ENCODE data around the gene HOMER2.

HOMER2 gene

DNA sequence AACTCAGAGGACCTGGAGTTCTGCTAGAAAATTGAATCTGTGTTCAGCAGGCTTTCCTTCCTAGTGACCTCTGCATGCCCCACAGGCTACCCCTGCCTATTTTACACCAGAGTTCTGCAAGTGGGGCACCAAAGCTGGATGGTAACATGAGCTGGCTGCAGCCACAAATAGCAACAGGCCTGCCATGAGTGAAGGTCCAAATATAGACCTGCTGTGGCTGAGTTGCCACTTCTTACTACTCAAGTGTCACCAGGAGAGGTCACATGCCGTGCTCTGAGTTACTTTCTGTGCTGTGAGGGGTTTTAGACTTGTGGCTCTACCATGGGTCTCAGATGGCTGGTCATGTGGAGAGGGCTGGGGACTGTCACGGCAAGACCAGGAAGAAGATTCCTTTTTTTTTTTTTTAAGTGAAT lies 146.5 kb downstream of the HOMER2 start, which contains the start of gene FSD2:
TSS of gene FSD2 (minus strand) at position 76 of the 413 bp plus-strand sequence. CDS start 18,679 bp downstream, outside the sequence.
- H3K4me3 ChIP-seq (ENCODE audit: low read length), result no peak within 1 kb of the TSS
- TF ChIP-seq, protein P1, sequence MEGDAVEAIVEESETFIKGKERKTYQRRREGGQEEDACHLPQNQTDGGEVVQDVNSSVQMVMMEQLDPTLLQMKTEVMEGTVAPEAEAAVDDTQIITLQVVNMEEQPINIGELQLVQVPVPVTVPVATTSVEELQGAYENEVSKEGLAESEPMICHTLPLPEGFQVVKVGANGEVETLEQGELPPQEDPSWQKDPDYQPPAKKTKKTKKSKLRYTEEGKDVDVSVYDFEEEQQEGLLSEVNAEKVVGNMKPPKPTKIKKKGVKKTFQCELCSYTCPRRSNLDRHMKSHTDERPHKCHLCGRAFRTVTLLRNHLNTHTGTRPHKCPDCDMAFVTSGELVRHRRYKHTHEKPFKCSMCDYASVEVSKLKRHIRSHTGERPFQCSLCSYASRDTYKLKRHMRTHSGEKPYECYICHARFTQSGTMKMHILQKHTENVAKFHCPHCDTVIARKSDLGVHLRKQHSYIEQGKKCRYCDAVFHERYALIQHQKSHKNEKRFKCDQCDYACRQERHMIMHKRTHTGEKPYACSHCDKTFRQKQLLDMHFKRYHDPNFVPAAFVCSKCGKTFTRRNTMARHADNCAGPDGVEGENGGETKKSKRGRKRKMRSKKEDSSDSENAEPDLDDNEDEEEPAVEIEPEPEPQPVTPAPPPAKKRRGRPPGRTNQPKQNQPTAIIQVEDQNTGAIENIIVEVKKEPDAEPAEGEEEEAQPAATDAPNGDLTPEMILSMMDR (IDR thresholded peaks at IDR 0.05; ENCODE audit: insufficient read depth, low read depth, low read length, missing control alignments), result no peak
- DNase-seq (ENCODE audit: low read depth), result no peak

GRCh38 chr15:82804575-82804949 lies 148.0 kb downstream of the HOMER2 start:
- DNase-seq (ENCODE audit: low read depth), result peak; percentile 80
- no peak overlapping the region for H3K4me3 ChIP-seq (ENCODE audit: low read length)
- TF ChIP-seq, protein P1 (IDR thresholded peaks at IDR 0.05; ENCODE audit: insufficient read depth, low read depth, low read length, missing control alignments), result no peak

DNA sequence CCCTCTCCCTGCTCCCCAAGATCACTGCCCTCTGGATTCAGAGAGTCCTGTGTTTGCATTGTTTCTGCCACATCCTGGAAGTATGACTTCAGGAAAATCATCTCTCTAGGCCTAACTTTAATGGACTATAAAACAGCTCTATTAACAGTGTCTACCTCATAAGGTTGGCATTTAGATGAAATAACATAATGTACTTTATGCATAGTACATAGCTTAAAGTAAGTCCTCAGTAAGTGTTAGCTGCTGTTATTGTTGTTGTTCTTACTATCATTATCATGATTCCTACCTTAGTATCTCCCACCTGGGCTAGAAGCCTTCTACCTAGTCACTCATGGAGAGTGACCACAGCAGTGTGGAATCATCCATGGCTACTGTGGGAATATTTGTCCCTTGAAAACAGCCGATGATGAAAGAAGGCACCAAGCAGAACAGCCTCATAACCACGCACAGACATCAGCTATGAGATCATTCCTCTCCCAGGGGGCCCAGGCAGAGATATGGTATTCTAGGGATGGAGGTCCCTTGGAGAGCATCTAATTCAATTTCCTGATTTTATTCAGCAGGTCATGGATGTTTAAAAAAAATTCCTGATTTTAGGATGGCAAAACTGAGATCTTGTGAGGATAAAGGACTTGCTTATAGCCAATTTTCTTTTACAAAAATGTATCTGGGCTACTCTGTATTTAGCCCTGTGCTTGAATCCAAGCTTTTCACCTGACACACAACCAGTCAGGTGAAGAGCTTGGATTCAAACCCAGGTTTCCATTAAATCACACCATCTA lies 148.5 kb downstream of the HOMER2 start:
- peak; percentile 17 for DNase-seq (ENCODE audit: low read depth)
- TF ChIP-seq, protein P1 (IDR thresholded peaks at IDR 0.05; ENCODE audit: insufficient read depth, low read depth, low read length, missing control alignments), result no peak
- H3K4me3 ChIP-seq (ENCODE audit: low read length), result no peak overlapping the region

- TF ChIP-seq, protein P1 (IDR thresholded peaks at IDR 0.05; ENCODE audit: insufficient read depth, low read depth, low read length, missing control alignments), result no peak
- no peak overlapping the region for H3K4me3 ChIP-seq (ENCODE audit: low read length)
- DNase-seq (ENCODE audit: low read depth), result no peak
Measured at GRCh38 chr15:82802497-82802896, 150.0 kb downstream of the HOMER2 start.

GRCh38 chr15:82799183-82799841 lies 153.2 kb downstream of the HOMER2 start:
- no peak overlapping the region for H3K4me3 ChIP-seq (ENCODE audit: low read length)
- no peak for DNase-seq (ENCODE audit: low read depth)
- TF ChIP-seq, protein P1 (IDR thresholded peaks at IDR 0.05; ENCODE audit: insufficient read depth, low read depth, low read length, missing control alignments), result no peak

Measured in epithelial cell of esophagus (primary cell).